Neural cell (in vitro differentiated cells): ENCODE results near the gene ZNF277. TPM values are rescaled to one million over a fixed set of nuclear protein-coding genes. Genes with fewer than 3 reads are reported as not detected.

ENCODE experiments used
- H2AFZ ChIP-seq: fragments of 200-600, 300-800 bp; sonication (generic), shearing (Covaris generic); 2 replicates; pipeline ENCODE4 v1.6.0; 2014; ENCODE audit warnings: low read depth, mild to moderate bottlenecking, antibody characterized with exemption, low read length, moderate library complexity
- H3F3A ChIP-seq: fragments of 200-600 bp; shearing (Covaris generic); 2 replicates; pipeline ENCODE4 v1.6.1; 2016; ENCODE audit warnings: mild to moderate bottlenecking, moderate library complexity, mixed read lengths, antibody characterized with exemption, low read length; ENCODE audit not compliant: insufficient read depth, poor library complexity, severe bottlenecking
- H3K27ac ChIP-seq: fragments of 200-600, 300-800 bp; sonication (generic), shearing (Covaris generic); 2 replicates; pipeline ENCODE4 v1.5.1; 2014; ENCODE audit warnings: mild to moderate bottlenecking, low read length, moderate library complexity
- H3K27me3 ChIP-seq: fragments of 300-800, 200-600 bp; sonication (generic), shearing (Covaris generic); 2 replicates; pipeline ENCODE4 v1.6.0; 2014; ENCODE audit warnings: mild to moderate bottlenecking, low read depth, low read length, moderate library complexity; ENCODE audit not compliant: insufficient read depth
- H3K36me3 ChIP-seq: fragments of 300-800, 200-600 bp; sonication (generic), shearing (Covaris generic); 2 replicates; pipeline ENCODE4 v1.5.1; 2014; ENCODE audit warnings: mild to moderate bottlenecking, antibody characterized with exemption, low read length, moderate library complexity; ENCODE audit not compliant: insufficient read depth
- H3K4me2 ChIP-seq: fragments of 300-800, 200-600 bp; sonication (generic), shearing (Covaris generic); 2 replicates; pipeline ENCODE4 v1.6.0; 2014; ENCODE audit warnings: mild to moderate bottlenecking, low read length
- H3K4me3 ChIP-seq: fragments of 300-800, 200-600 bp; sonication (generic), shearing (Covaris generic); 2 replicates; pipeline ENCODE4 v1.5.1; 2014; ENCODE audit warnings: mild to moderate bottlenecking, low read length, moderate library complexity
- H3K79me2 ChIP-seq: fragments of 200-600 bp; shearing (Covaris generic); replicated peaks from 2 replicates; pipeline ENCODE4 v1.6.0; 2014; ENCODE audit warnings: mild to moderate bottlenecking, low read length, moderate library complexity; ENCODE audit not compliant: insufficient read depth
- H3K9ac ChIP-seq: fragments of 300-800, 200-600 bp; sonication (generic), shearing (Covaris generic); 2 replicates; pipeline ENCODE4 v1.6.1; 2016; ENCODE audit warnings: mild to moderate bottlenecking, low read length, mixed read lengths
- H3K9me2 ChIP-seq: fragments of 200-600 bp; shearing (Covaris generic); 2 replicates; pipeline ENCODE4 v1.6.1; 2016; ENCODE audit warnings: mild to moderate bottlenecking, low read length, mixed read lengths; ENCODE audit not compliant: insufficient read depth
- H3K9me3 ChIP-seq: fragments of 200-600, 300-800 bp; sonication (generic), shearing (Covaris generic); 2 replicates; pipeline ENCODE4 v1.6.1; 2016; ENCODE audit warnings: mild to moderate bottlenecking, mixed run types, low read length, moderate library complexity, mixed read lengths
- H4K20me1 ChIP-seq: fragments of 200-600 bp; shearing (Covaris generic); 2 replicates; pipeline ENCODE4 v1.6.1; 2016; ENCODE audit warnings: mild to moderate bottlenecking, mixed run types; ENCODE audit not compliant: insufficient read depth
- CTCF ChIP-seq: fragments of 450-650 bp; IDR thresholded peaks from 2 replicates; pipeline ENCODE4 v1.5.1; 2014; ENCODE audit warnings: antibody characterized with exemption, mild to moderate bottlenecking, moderate library complexity; ENCODE audit not compliant: poor library complexity, severe bottlenecking
- EP300 ChIP-seq: fragments of 450-650 bp; conservative IDR thresholded peaks from 2 replicates; pipeline ENCODE4 v1.6.1; 2014; ENCODE audit warnings: antibody characterized with exemption, mild to moderate bottlenecking, moderate library complexity; ENCODE audit not compliant: poor library complexity, severe bottlenecking
- EZH2 ChIP-seq: fragments of 200-600, 300-800 bp; shearing (Covaris generic), sonication (generic); IDR thresholded peaks from 2 replicates; pipeline ENCODE4 v1.6.1; 2014; ENCODE audit warnings: antibody characterized with exemption, low read length, borderline replicate concordance, mild to moderate bottlenecking; ENCODE audit not compliant: insufficient read depth, poor library complexity, severe bottlenecking
- MXI1 ChIP-seq: fragments of 450-650 bp; conservative IDR thresholded peaks from 2 replicates; pipeline ENCODE4 v1.6.1; 2014; ENCODE audit warnings: antibody characterized with exemption, mild to moderate bottlenecking; ENCODE audit not compliant: poor library complexity, severe bottlenecking
- POLR2AphosphoS5 ChIP-seq: IDR thresholded peaks from 2 replicates; pipeline ENCODE4 v1.6.1; 2012
- RAD21 ChIP-seq: fragments of 450-650 bp; conservative IDR thresholded peaks from 2 replicates; pipeline ENCODE4 v1.6.1; 2014; ENCODE audit warnings: antibody characterized with exemption, mild to moderate bottlenecking, moderate library complexity
- REST ChIP-seq: IDR thresholded peaks from 2 replicates; pipeline ENCODE4 v1.6.1; 2012; ENCODE audit warnings: borderline replicate concordance
- SMC3 ChIP-seq: fragments of 450-650 bp; conservative IDR thresholded peaks from 2 replicates; pipeline ENCODE4 v1.6.1; 2014; ENCODE audit warnings: antibody characterized with exemption, mild to moderate bottlenecking, moderate library complexity; ENCODE audit not compliant: poor library complexity
- TAF1 ChIP-seq: IDR thresholded peaks from 2 replicates; pipeline ENCODE4 v1.6.1; 2012; ENCODE audit warnings: low read depth
- polyA plus RNA-seq: library from polyadenylated mRNA; depleted of rRNA; stranded (reverse); fragments of >200 nt; gene quantifications from 2 replicates; pipeline ENCODE4 v1.2.3, GENCODE V29; 2014

The ZNF277 gene
- polyA plus RNA-seq, 1 donor from 2014 or later, result 30.0 TPM

GRCh38 chr7:112298543-112299100 is 92.1 kb downstream of the ZNF277 start:
- H3K79me2 ChIP-seq, result no peaks in the 10 kb centered on the region

GRCh38 chr7:112300072-112300471 is 93.6 kb downstream of the ZNF277 start:
- no peaks in the 10 kb centered on the region for H3F3A ChIP-seq
- TF ChIP-seq MXI1 (no peak), RAD21 (no peak), POLR2AphosphoS5 (no peak), EZH2 (no peak), TAF1 (no peak), CTCF (no peak), REST (no peak), EP300 (no peak), SMC3 (no peak)
- H3K79me2 ChIP-seq, result no peaks in the 10 kb centered on the region
- H4K20me1 ChIP-seq, result no peaks in the 10 kb centered on the region
- H3K9ac ChIP-seq, result no peak overlapping the region
- H3K9me2 ChIP-seq, result no peaks in the 10 kb centered on the region
- H3K4me3 ChIP-seq, result no peak overlapping the region
- H3K36me3 ChIP-seq, result no peaks in the 10 kb centered on the region
- H2AFZ ChIP-seq, result no peak overlapping the region
- no peaks in the 10 kb centered on the region for H3K9me3 ChIP-seq
- no peak overlapping the region for H3K4me2 ChIP-seq
- H3K27me3 ChIP-seq, result no peaks in the 10 kb centered on the region
- no peak overlapping the region for H3K27ac ChIP-seq

More at GRCh38 chr7:112298543-112299100, 92.1 kb downstream of the ZNF277 start:
- Histone ChIP-seq H3K27me3 (no peaks in the 10 kb centered on the region), H3K4me2 (no peak overlapping the region), H3F3A (no peaks in the 10 kb centered on the region), H3K27ac (no peak overlapping the region), H2AFZ (no peak overlapping the region), H4K20me1 (no peaks in the 10 kb centered on the region), H3K36me3 (no peaks in the 10 kb centered on the region), H3K9ac (no peak overlapping the region), H3K4me3 (no peak overlapping the region), H3K9me3 (no peaks in the 10 kb centered on the region), H3K9me2 (no peaks in the 10 kb centered on the region)
- TF ChIP-seq SMC3 (no peak), POLR2AphosphoS5 (no peak), MXI1 (no peak), TAF1 (no peak), EP300 (no peak), CTCF (no peak)
